PC-3 (cell line): ENCODE measurements around the gene LMAN2.

ENCODE experiments used
- CTCF ChIP-seq: fragments of 300-600 bp; sonication (generic); conservative IDR thresholded peaks from 2 replicates; pipeline ENCODE4 v1.5.1; 2017; ENCODE audit warnings: antibody characterized with exemption, low read depth, mild to moderate bottlenecking, low read length
- EZH2 ChIP-seq: fragments of 300-600 bp; sonication (generic); IDR thresholded peaks from one replicate; pipeline ENCODE4 v1.6.1; 2017; ENCODE audit warnings: antibody characterized with exemption, mild to moderate bottlenecking, low read length; ENCODE audit not compliant: unreplicated experiment
- EZH2phosphoT487 ChIP-seq: fragments of 300-600 bp; sonication (generic); IDR thresholded peaks from 2 replicates; pipeline ENCODE4 v1.6.1; 2018; ENCODE audit warnings: mild to moderate bottlenecking, antibody characterized with exemption, low read length, borderline replicate concordance

GRCh38 chr5:177373806-177374205 is 22.3 kb upstream of the LMAN2 start:
- TF ChIP-seq EZH2 = no peak
- TF ChIP-seq CTCF = no peak
- TF ChIP-seq EZH2phosphoT487 = no peak
